Prostate gland (tissue), 2 donors: ENCODE results near the gene STAM. TPM values are rescaled to one million over a fixed set of nuclear protein-coding genes. Genes with fewer than 3 reads are reported as not detected.

Source experiments
- DNase-seq: peaks from one replicate; pipeline ENCODE4 v3.0.0-alpha.2; 2019; ENCODE audit warnings: low spot score
- H3K27ac ChIP-seq, 2 donors: fragments of 200-600 bp; sonication (generic); 2 replicates each; pipeline ENCODE4 v1.5.1; 2017 to 2019
- H3K27me3 ChIP-seq: fragments of 200-600 bp; sonication (generic); replicated peaks from 2 replicates; pipeline ENCODE4 v1.5.1; 2019; ENCODE audit not compliant: insufficient read depth
- H3K36me3 ChIP-seq, 2 donors: fragments of 200-600 bp; sonication (generic); 1 replicate in 1 of 2; 2 replicates in 1 of 2; pipeline versions ENCODE4 v1.5.1 to v1.8.1; 2017 to 2019
- H3K4me1 ChIP-seq: fragments of 200-600 bp; sonication (generic); replicated peaks from 2 replicates; pipeline ENCODE4 v1.5.1; 2019
- H3K4me3 ChIP-seq, 2 donors: fragments of 200-600 bp; sonication (generic); 2 replicates each; pipeline ENCODE4 v1.5.1; 2017 to 2019
- H3K9me3 ChIP-seq: fragments of 200-600 bp; sonication (generic); 2 replicates; pipeline ENCODE4 v1.5.1; 2017
- POLR2A ChIP-seq: fragments of 450-650 bp; IDR thresholded peaks from one replicate; pipeline ENCODE4 v1.6.1; 2016; ENCODE audit warnings: antibody characterized with exemption, mild to moderate bottlenecking
- POLR2AphosphoS5 ChIP-seq: sonication (generic); formaldehyde crosslinking; IDR thresholded peaks from one replicate; pipeline ENCODE4 v1.6.1; 2017; ENCODE audit warnings: antibody characterized with exemption
- WGBS: methylation state at CpG from one replicate; pipeline ENCODE4 v1.1.5; 2018; 5-methylcytosine and 5-hydroxymethylcytosine counted together
- intact Hi-C: fragments of 100-400 bp; cut with DNase I; formaldehyde crosslinking; loops from one replicate; pipeline ENCODE4 v1.14.2; 2022
- total RNA-seq, 2 donors: library from RNA; depleted of rRNA; stranded (reverse); fragments of >200 nt; gene quantifications; one replicate each; pipeline ENCODE4 v1.1.0, GENCODE V29; 2016
- TF ChIP-seq, protein P1 (sequence below), 4 experiments: fragments of 200-600 bp in 2 of 4; fragments of 450-650 bp in 2 of 4; sonication (generic) in 2 of 4; IDR thresholded peaks; 1 replicate in 3 of 4; 2 replicates in 1 of 4; pipeline ENCODE4 v1.5.1; 2016 to 2019; ENCODE audit warnings: antibody characterized with exemption in 4 of 4, mild to moderate bottlenecking in 2 of 4, moderate library complexity in 2 of 4

The STAM gene
- total RNA-seq, 2 donors from 2014 or later = 18.2 to 40.0 TPM

DNA sequence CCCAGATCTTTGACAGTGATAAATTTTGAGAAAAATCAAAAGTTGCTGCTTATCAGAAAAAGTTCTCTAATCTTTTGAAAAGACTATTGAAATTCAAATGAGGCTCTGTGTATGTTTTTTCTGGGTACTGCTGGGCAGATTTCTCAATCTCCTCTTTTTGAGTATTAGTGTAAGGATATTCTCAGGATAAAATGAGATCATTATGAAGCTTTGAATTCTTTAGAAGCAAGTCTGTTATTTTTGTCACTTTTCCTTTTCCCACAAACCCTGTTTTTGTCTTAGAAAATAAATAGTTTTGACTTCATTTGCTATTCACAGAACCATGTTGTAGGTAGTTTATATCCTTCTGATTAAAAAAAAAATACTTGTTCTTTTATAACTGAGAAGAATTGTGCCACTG is 7.9 kb downstream of the STAM start:
- no peak for DNase-seq
- intact Hi-C loops = no loop called here
- TF ChIP-seq, protein P1, sequence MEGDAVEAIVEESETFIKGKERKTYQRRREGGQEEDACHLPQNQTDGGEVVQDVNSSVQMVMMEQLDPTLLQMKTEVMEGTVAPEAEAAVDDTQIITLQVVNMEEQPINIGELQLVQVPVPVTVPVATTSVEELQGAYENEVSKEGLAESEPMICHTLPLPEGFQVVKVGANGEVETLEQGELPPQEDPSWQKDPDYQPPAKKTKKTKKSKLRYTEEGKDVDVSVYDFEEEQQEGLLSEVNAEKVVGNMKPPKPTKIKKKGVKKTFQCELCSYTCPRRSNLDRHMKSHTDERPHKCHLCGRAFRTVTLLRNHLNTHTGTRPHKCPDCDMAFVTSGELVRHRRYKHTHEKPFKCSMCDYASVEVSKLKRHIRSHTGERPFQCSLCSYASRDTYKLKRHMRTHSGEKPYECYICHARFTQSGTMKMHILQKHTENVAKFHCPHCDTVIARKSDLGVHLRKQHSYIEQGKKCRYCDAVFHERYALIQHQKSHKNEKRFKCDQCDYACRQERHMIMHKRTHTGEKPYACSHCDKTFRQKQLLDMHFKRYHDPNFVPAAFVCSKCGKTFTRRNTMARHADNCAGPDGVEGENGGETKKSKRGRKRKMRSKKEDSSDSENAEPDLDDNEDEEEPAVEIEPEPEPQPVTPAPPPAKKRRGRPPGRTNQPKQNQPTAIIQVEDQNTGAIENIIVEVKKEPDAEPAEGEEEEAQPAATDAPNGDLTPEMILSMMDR (IDR thresholded peaks at IDR 0.05) = no peak
- TF ChIP-seq POLR2A (no peak), POLR2AphosphoS5 (no peak)
- H3K9me3 ChIP-seq = no peaks in the 10 kb centered on the region
- H3K4me1 ChIP-seq = no peaks in the 10 kb centered on the region
- no peaks in the 10 kb centered on the region for H3K36me3 ChIP-seq
- H3K27me3 ChIP-seq = no peaks in the 10 kb centered on the region
- no peak overlapping the region for H3K27ac ChIP-seq
- H3K4me3 ChIP-seq = no peak overlapping the region

DNA sequence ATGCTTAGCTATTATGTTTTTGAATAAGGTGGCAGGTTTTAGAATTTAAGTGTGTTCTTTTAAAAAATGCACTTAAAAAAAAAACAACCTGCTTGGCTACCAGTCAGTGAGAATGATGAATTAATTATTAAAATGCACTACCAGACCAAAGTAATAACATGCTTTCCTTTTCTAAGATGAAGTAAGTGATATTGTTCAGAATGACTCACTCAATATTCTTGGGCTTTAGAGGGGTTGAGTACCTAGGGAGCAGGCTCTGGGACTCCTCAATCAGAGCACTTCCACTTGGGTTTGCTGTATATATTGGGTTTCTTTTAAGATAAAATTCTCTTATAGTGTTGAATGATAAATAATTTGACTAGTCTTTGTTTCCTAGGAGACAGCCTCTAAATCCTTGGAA is 8.6 kb downstream of the STAM start:
- DNase-seq = no peak
- Histone ChIP-seq H3K9me3 (no peaks in the 10 kb centered on the region), H3K36me3 (no peaks in the 10 kb centered on the region), H3K4me3 (no peak overlapping the region), H3K4me1 (no peaks in the 10 kb centered on the region), H3K27me3 (no peaks in the 10 kb centered on the region), H3K27ac (no peak overlapping the region)
- intact Hi-C loops = no loop called here
- TF ChIP-seq POLR2AphosphoS5 (no peak), POLR2A (no peak)
- TF ChIP-seq, protein P1 (IDR thresholded peaks at IDR 0.05) = no peak

DNA sequence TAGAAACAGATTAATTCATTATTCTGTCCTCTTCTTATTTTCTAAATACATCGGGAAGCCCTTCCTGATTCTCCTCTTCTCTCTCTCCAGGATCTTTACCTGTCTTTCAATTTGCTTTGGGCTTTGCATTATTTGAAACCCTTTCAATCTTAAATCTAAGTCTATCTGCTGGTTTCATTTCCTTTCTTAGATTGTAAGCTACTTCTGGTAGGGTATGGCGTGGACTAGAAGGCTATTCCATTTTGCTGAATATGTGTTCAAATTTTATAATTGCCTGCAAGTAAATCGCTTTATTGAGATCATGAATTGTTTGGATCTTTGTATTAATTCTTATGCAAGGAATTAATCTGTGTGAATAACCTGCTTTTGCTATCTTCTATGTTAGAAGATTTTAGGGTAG is 11.1 kb downstream of the STAM start:
- Histone ChIP-seq H3K27me3 (no peaks in the 10 kb centered on the region), H3K36me3 (no peaks in the 10 kb centered on the region), H3K4me1 (no peaks in the 10 kb centered on the region), H3K4me3 (no peak overlapping the region), H3K9me3 (no peaks in the 10 kb centered on the region), H3K27ac (no peak overlapping the region)
- WGBS = 99% methylated on average over 3 of the region's 3 CpGs
- intact Hi-C loops = no loop called here
- DNase-seq = no peak
- no peak for TF ChIP-seq POLR2A
- TF ChIP-seq POLR2AphosphoS5 = no peak
- TF ChIP-seq, protein P1 (IDR thresholded peaks at IDR 0.05) = no peak

- TF ChIP-seq POLR2A (no peak), POLR2AphosphoS5 (no peak)
- TF ChIP-seq, protein P1 (IDR thresholded peaks at IDR 0.05) = no peak
- Histone ChIP-seq H3K27me3 (no peaks in the 10 kb centered on the region), H3K4me1 (no peaks in the 10 kb centered on the region), H3K9me3 (no peaks in the 10 kb centered on the region), H3K4me3 (no peak overlapping the region), H3K27ac (no peak overlapping the region), H3K36me3 (no peaks in the 10 kb centered on the region)
- DNase-seq = no peak
- intact Hi-C loops = no loop called here
- 85% methylated on average over 5 of the region's 5 CpGs for WGBS
These were observed 11.7 kb downstream of the STAM start for GRCh38 chr10:17655567-17656146.

GRCh38 chr10:17657103-17657500 is 13.2 kb downstream of the STAM start:
- H3K36me3 ChIP-seq = no peaks in the 10 kb centered on the region
- no peaks in the 10 kb centered on the region for H3K27me3 ChIP-seq
- H3K27ac ChIP-seq = no peak overlapping the region
- 88% methylated on average over 1 of the region's 1 CpG for WGBS
- intact Hi-C loops = no loop called here
- TF ChIP-seq POLR2A = no peak
- TF ChIP-seq, protein P1 (IDR thresholded peaks at IDR 0.05) = no peak
- no peaks in the 10 kb centered on the region for H3K9me3 ChIP-seq
- no peak for DNase-seq
- no peak overlapping the region for H3K4me3 ChIP-seq
- H3K4me1 ChIP-seq = no peaks in the 10 kb centered on the region
